H9 (cell line): ENCODE data around the gene ADGRF5. TPM values are rescaled to one million over a fixed set of nuclear protein-coding genes. Genes with fewer than 3 reads are reported as not detected.

Source experiments
- DNase-seq: peaks from one replicate; pipeline ENCODE4 v3.0.0-alpha.2; 2017
- H2AFZ ChIP-seq: one replicate; pipeline ENCODE4 v1.6.1; 2013; ENCODE audit warnings: mild to moderate bottlenecking, low read length, control low read depth, moderate library complexity
- H2AK5ac ChIP-seq: 2 replicates; pipeline ENCODE4 v1.6.1; 2013; ENCODE audit warnings: low read length, control low read depth, mixed read lengths; ENCODE audit not compliant: insufficient read length
- H2BK120ac ChIP-seq: one replicate; pipeline ENCODE4 v1.6.1; 2013; ENCODE audit warnings: low read depth, mild to moderate bottlenecking, low read length, control low read depth, inconsistent platforms; ENCODE audit not compliant: poor library complexity, severe bottlenecking
- H2BK12ac ChIP-seq: 2 replicates; pipeline ENCODE4 v1.6.1; 2013; ENCODE audit warnings: low read length, control low read depth, mixed read lengths, low read depth; ENCODE audit not compliant: insufficient read length
- H2BK15ac ChIP-seq: 2 replicates; pipeline ENCODE4 v1.6.1; 2013; ENCODE audit warnings: low read depth, low read length, control low read depth
- H2BK20ac ChIP-seq: one replicate; pipeline ENCODE4 v1.6.1; 2013; ENCODE audit warnings: low read depth, mild to moderate bottlenecking, low read length, control low read depth, inconsistent platforms; ENCODE audit not compliant: poor library complexity, severe bottlenecking
- H2BK5ac ChIP-seq: 2 replicates; pipeline ENCODE4 v1.6.1; 2013; ENCODE audit warnings: low read length, control low read depth, mixed read lengths; ENCODE audit not compliant: insufficient read length
- H3K14ac ChIP-seq: 2 replicates; pipeline ENCODE4 v1.6.1; 2013; ENCODE audit warnings: low read length, control low read depth; ENCODE audit not compliant: insufficient read depth
- H3K18ac ChIP-seq: 2 replicates; pipeline ENCODE4 v1.6.1; 2013; ENCODE audit warnings: low read depth, mild to moderate bottlenecking, mixed read lengths, low read length, control low read depth; ENCODE audit not compliant: insufficient read length
- H3K23ac ChIP-seq: 2 replicates; pipeline ENCODE4 v1.6.1; 2013; ENCODE audit warnings: low read length, control low read depth, mixed read lengths, low read depth; ENCODE audit not compliant: insufficient read length
- H3K23me2 ChIP-seq: 2 replicates; pipeline ENCODE4 v1.6.1; 2013; ENCODE audit warnings: low read depth, mild to moderate bottlenecking, mixed read lengths, low read length, control low read depth; ENCODE audit not compliant: insufficient read length, poor library complexity, severe bottlenecking
- H3K27ac ChIP-seq: 2 replicates; pipeline ENCODE4 v1.5.1; 2013; ENCODE audit warnings: low read length, control low read depth, mixed read lengths, low read depth; ENCODE audit not compliant: insufficient read length
- H3K27me3 ChIP-seq: 2 replicates; pipeline ENCODE4 v1.6.1; 2013; ENCODE audit warnings: low read length, control low read depth, inconsistent platforms; ENCODE audit not compliant: insufficient read depth
- H3K4ac ChIP-seq: 2 replicates; pipeline ENCODE4 v1.6.1; 2013; ENCODE audit warnings: low read depth, mild to moderate bottlenecking, control low read depth, inconsistent platforms, low read length, moderate library complexity
- H3K4me1 ChIP-seq: 2 replicates; pipeline ENCODE4 v1.6.1; 2013; ENCODE audit warnings: low read length, control low read depth, inconsistent platforms; ENCODE audit not compliant: insufficient read depth
- H3K4me2 ChIP-seq: 2 replicates; pipeline ENCODE4 v1.6.1; 2013; ENCODE audit warnings: low read length, control low read depth, mixed read lengths; ENCODE audit not compliant: insufficient read length, insufficient read depth
- H3K56ac ChIP-seq: 2 replicates; pipeline ENCODE4 v1.6.1; 2013; ENCODE audit warnings: low read depth, mild to moderate bottlenecking, mixed read lengths, low read length, control low read depth; ENCODE audit not compliant: insufficient read length
- H3K79me1 ChIP-seq: 2 replicates; pipeline ENCODE4 v1.6.1; 2013; ENCODE audit warnings: low read depth, mild to moderate bottlenecking, moderate library complexity, low read length, control low read depth, inconsistent platforms; ENCODE audit not compliant: insufficient read depth, poor library complexity, severe bottlenecking
- H3K79me2 ChIP-seq: 2 replicates; pipeline ENCODE4 v1.6.1; 2013; ENCODE audit warnings: low read length, control low read depth, inconsistent platforms; ENCODE audit not compliant: insufficient read depth
- H3K9ac ChIP-seq: 2 replicates; pipeline ENCODE4 v1.6.1; 2013; ENCODE audit warnings: low read length, control low read depth, mixed read lengths; ENCODE audit not compliant: insufficient read length; ENCODE audit errors: extremely low read depth
- H3K9me3 ChIP-seq: one replicate; pipeline ENCODE4 v1.6.1; 2013; ENCODE audit warnings: low read depth, low read length, inconsistent platforms; ENCODE audit not compliant: control insufficient read depth
- H3T11ph ChIP-seq: one replicate; pipeline ENCODE4 v1.6.1; 2013; ENCODE audit warnings: mild to moderate bottlenecking, low read length, control low read depth, inconsistent platforms
- H4K20me1 ChIP-seq: one replicate; pipeline ENCODE4 v1.6.1; 2013; ENCODE audit not compliant: control insufficient read depth, insufficient read length, insufficient read depth
- H4K5ac ChIP-seq: 2 replicates; pipeline ENCODE4 v1.6.1; 2013; ENCODE audit warnings: low read depth, mild to moderate bottlenecking, mixed read lengths, low read length, control low read depth; ENCODE audit not compliant: insufficient read length
- H4K8ac ChIP-seq: replicated peaks from 2 replicates; pipeline ENCODE4 v1.6.1; 2013; ENCODE audit warnings: low read length, control low read depth, mixed read lengths, low read depth; ENCODE audit not compliant: insufficient read length
- H4K91ac ChIP-seq: 2 replicates; pipeline ENCODE4 v1.6.1; 2013; ENCODE audit warnings: low read depth, mild to moderate bottlenecking, moderate library complexity, mixed read lengths, low read length, control low read depth; ENCODE audit not compliant: insufficient read length
- H3K27ac Mint-ChIP-seq, 3 experiments: 2 replicates in 2 of 3; 3 replicates in 1 of 3; pipeline ENCODE4 v1.8.0; 2020 to 2021; ENCODE audit warnings: mixed read lengths in 3 of 3, mild to moderate bottlenecking in 1 of 3, moderate library complexity in 1 of 3
- H3K27me3 Mint-ChIP-seq: 2 replicates; pipeline ENCODE4 v1.8.0; 2021; ENCODE audit warnings: low read depth, mild to moderate bottlenecking, moderate library complexity, mixed read lengths
- H3K36me3 Mint-ChIP-seq, 3 experiments: 2 replicates in 2 of 3; 3 replicates in 1 of 3; pipeline ENCODE4 v1.8.0; 2020 to 2021; ENCODE audit warnings: low read depth in 3 of 3, mixed read lengths in 3 of 3; ENCODE audit not compliant: insufficient read depth in 1 of 3
- H3K4me1 Mint-ChIP-seq, 2 experiments: 2 replicates each; pipeline ENCODE4 v1.8.0; 2020; ENCODE audit warnings: mixed read lengths in 2 of 2
- H3K4me3 Mint-ChIP-seq, 2 experiments: 2 replicates in 1 of 2; 3 replicates in 1 of 2; pipeline ENCODE4 v1.8.0; 2020 to 2021; ENCODE audit warnings: mild to moderate bottlenecking in 2 of 2, mixed read lengths in 2 of 2, moderate library complexity in 1 of 2
- H3K9me3 Mint-ChIP-seq, 2 experiments: 2 replicates in 1 of 2; 3 replicates in 1 of 2; pipeline ENCODE4 v1.8.0; 2020; ENCODE audit warnings: mild to moderate bottlenecking in 2 of 2, mixed read lengths in 2 of 2, moderate library complexity in 1 of 2
- WGBS: extraction: QIAGEN DNeasy Blood & Tissue Kit; methylation state at CpG from one replicate; pipeline ENCODE4 v1.1.7; 2013; ENCODE audit warnings: missing lambda C conversion rate, low lambda C conversion rate, mixed read lengths; ENCODE audit not compliant: insufficient read length; ENCODE audit errors: extremely low coverage; 5-methylcytosine and 5-hydroxymethylcytosine counted together
- total RNA-seq: library from RNA; stranded (reverse); gene quantifications from 2 replicates; pipeline ENCODE4 v1.2.1, GENCODE V29; 2021
- TF ChIP-seq, protein P1 (sequence below): fragments of 200-600 bp; sonication (generic); conservative IDR thresholded peaks from 3 replicates; pipeline ENCODE4 v1.8.0; 2021; ENCODE audit warnings: antibody characterized with exemption, mild to moderate bottlenecking

ADGRF5 gene
- total RNA-seq, 1 experiment from 2014 or later = not detected

DNA sequence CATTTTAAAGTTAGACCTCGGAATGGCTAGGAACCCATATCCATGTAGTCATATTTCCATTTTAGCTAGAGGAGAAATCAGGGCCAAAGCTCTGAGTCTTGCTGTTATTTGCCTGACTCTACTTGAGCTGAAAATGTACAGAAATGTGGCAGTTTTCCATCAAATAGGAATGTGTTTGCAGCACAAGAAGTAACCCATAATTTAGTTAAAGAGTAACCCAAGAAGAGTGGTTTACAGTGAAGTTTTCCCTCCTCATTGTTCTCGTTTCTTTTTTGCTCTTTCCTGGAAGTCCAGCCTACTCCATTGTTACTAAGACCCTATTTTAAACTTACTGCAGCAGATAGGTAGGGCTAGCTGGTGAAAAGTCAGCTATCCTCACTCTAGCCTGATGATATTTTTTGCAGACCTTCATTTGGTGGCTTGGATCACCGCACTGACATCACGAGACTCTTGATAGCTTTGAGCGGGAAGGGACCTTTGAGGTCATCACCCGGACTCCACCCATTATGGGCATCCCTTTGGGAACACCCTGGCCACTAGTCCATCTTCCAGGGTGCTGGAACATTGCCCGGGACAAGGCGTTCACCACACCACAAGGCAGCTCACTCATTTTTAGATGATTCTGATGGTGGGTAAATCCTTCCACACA is 28.0 kb upstream of the ADGRF5 start:
- Histone ChIP-seq H3K79me2 (no peaks in the 10 kb centered on the region), H2BK20ac (no peak overlapping the region), H3K4me1 (no peaks in the 10 kb centered on the region; the same call in 1 of the 2 replicates), H3K56ac (no peak overlapping the region), H2AFZ (no peak overlapping the region), H4K20me1 (no peaks in the 10 kb centered on the region), H3T11ph (no peak overlapping the region), H3K4ac (no peak overlapping the region), H2BK12ac (no peak overlapping the region), H3K23ac (no peak overlapping the region), H4K91ac (no peak overlapping the region), H3K18ac (no peak overlapping the region), H3K9ac (no peak overlapping the region), H3K27ac (no peak overlapping the region), H3K79me1 (no peaks in the 10 kb centered on the region), H3K14ac (no peak overlapping the region), H2BK120ac (no peak overlapping the region), H4K8ac (no peak overlapping the region), H3K4me2 (no peak overlapping the region), H2BK15ac (no peak overlapping the region), H3K23me2 (no peaks in the 10 kb centered on the region), H2BK5ac (no peak overlapping the region), H4K5ac (no peak overlapping the region), H2AK5ac (no peak overlapping the region), H3K27me3 (no peaks in the 10 kb centered on the region), H3K9me3 (no peaks in the 10 kb centered on the region)
- Mint-ChIP-seq H3K27ac (no peak overlapping the region), H3K4me1 (peaks cover 4% of the 10 kb centered on the region in 2 experiments; a peak in 1 of 4 replicates), H3K27me3 (peaks cover 3% of the 10 kb centered on the region; the same call in 1 of the 2 replicates), H3K4me3 (no peak overlapping the region), H3K36me3 (no peaks in the 10 kb centered on the region), H3K9me3 (no peaks in the 10 kb centered on the region; a peak in 1 of 5 replicates)
- no CpG with 5 or more reads among the region's 8 CpGs for WGBS
- TF ChIP-seq, protein P1, sequence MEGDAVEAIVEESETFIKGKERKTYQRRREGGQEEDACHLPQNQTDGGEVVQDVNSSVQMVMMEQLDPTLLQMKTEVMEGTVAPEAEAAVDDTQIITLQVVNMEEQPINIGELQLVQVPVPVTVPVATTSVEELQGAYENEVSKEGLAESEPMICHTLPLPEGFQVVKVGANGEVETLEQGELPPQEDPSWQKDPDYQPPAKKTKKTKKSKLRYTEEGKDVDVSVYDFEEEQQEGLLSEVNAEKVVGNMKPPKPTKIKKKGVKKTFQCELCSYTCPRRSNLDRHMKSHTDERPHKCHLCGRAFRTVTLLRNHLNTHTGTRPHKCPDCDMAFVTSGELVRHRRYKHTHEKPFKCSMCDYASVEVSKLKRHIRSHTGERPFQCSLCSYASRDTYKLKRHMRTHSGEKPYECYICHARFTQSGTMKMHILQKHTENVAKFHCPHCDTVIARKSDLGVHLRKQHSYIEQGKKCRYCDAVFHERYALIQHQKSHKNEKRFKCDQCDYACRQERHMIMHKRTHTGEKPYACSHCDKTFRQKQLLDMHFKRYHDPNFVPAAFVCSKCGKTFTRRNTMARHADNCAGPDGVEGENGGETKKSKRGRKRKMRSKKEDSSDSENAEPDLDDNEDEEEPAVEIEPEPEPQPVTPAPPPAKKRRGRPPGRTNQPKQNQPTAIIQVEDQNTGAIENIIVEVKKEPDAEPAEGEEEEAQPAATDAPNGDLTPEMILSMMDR = no peak
- DNase-seq = no peak
